Medulla oblongata (tissue), 1 donor: ENCODE results near the gene NPC1.
"Not testable (repeated sequence)": the region's sequence is repeated elsewhere in the genome, so short reads cannot be mapped to it uniquely, and the experiment has no call there.

Experiments
- DNase-seq: peaks from one replicate; pipeline ENCODE4 v3.0.0-alpha.2; 2015; ENCODE audit errors: extremely low spot score

The NPC1 gene

DNA sequence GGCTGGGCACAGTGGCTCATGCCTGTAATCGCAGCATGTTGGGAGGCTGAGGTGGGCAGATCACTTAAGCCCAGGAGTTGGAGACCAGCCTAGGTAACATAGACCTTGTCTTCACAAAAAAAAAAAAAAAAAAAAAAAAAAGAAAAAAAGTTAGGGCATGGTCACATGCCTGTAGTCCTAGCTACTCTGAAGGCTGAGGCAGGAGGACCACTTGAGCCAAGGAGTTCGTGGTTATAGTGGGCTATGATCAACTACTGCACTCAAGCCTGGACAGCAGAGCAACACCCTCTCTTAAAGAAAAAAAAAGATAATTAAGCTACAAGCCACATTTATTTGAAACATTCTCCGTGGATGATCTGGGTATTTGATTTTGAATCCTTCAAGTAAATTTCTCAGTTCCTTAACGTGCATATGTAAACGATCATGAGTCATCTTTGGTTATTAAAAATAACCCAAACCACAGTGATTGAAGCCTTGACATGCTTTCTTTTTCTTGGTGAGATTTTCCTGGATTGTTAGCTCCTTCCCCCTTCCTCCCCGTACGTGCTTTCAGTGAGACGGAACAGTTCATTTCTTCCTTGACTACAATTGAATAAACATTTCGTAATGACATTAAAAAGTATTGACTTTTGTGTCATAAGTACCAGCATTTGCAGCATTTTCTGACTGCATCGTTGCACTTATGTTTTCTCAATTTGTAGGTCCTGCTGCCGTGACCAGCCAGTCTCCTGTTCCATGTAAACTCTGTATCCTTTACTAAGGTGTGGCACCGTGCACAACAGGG, 62.7 kb downstream of the NPC1 start:
- DNase-seq: no peak

DNA sequence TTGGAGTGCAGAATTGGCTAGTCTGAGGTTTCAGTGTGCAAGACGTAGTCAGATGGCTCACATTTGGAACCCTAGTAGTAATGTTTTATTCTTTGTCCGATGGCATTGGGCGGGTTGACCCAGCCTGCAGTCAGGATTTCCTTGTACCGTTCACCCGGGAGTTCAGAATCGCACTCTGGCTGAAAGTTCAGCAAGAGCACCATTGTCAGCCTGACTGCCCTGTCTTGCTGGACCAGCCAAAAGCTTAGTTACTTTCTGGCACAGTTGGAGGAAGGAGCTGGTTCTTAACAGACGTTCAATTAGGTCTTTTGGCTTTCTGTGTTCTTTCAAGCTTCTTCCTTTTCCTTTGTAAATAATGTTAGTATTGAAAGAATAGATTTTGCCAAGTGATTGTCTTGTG, 64.4 kb downstream of the NPC1 start:
- DNase-seq: peak; percentile 49

DNA sequence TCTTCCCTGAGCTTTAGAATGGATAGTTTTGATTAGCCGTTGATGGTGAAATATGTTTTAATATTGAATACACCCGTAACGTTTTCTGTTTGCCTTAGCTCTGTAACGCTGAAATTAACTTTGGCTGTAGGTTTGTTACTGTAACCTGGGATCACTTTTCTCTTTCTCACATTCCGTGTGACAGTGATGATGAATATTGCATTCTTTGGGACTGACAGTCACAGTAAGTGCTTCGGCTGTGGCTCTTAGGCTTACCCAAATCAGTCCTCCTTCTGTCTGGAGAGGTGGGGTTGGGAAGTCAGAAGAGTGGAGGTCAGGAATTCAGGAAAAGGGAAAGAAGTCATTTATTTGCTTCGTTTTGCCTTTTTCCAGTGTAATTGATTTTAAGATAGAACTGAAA, 65.0 kb downstream of the NPC1 start:
- DNase-seq: no peak

DNA sequence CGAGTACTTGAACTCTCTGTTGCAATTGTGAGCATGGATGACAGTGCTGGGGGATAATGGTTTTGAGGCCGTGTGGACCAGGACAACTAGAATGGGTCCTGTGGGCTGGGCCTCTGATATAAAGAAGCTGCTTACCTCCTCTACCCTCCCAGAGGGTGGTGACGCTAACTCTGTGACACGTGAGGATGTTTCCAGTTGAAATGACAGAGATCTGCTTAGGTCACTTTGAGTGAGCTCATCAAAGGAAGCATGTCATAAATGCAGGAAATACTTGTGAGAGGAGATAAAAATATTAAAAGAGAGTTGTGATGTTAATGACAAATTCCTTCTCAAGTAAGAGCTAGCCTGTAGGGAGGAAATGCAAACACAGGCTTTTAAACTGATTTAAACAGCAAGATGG, 66.6 kb downstream of the NPC1 start:
- no peak for DNase-seq

DNA sequence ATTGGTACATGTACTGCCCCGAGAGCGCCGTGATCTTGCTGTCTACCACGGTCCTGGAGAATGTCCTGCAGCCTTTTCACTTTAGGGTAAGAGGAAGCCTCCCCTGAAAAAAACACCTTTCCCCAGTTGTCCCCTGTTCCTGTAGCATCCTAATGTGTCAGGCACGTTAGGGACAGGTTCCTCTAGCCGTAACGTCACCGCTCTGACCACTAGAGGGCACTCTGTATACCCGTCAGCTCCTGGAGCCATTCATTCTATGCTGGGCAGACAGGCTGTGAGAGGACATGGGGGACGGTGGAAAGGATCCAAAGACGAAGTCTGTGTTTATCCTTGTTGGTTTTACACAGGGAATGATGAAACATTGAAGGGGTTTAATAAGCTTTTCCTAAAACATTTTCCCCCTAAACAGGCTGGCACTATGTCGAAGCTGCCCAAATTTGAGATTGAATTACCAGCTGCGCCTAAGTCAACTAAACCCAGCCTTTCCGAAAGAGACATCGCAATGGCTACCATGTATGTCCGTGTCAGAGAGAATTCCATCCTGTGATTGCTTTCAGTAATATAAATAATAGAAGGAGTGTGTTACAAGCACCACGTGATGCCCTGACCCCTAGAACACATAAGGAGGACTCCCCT, 70.3 kb downstream of the NPC1 start:
- DNase-seq: peak; percentile 95

DNA sequence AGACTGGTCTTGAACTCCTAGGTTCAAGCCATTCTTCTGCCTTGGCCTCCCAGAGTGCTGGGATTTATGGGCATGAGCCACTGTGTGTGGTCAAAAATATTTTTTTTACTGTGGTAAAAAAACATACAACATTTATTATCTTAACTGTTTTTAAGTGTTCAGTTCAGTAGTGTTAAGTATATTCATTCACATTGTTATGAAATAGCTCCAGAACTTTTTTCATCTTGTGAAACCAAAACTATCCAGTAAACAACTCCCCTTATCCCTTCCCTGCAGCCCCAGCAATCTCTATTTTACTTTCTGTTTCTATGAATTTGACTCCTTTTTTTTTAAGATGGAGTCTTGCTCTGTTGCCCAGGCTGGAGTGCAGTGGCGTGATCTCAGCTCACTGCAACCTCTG, 73.7 kb downstream of the NPC1 start:
- no peak for DNase-seq

DNA sequence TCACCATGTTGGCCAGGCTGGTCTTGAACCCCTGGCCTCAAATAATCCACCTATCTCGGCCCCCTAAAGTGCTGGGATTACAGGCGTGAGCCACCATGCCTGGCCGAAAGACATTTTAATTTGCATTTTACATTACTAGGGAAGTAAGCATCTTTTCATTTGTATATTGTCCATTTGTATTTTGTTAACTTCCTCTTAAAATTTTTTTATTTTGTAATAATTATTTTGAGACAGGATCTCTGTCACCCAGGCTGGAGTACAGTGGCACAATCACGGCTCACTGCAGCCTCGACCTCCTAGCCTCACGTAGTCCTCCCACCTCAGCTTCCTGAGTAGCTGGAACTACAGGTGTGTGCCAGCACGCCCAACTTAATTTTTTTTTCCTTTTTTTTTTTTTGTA, 74.1 kb downstream of the NPC1 start:
- not testable (repeated sequence) for DNase-seq

DNA sequence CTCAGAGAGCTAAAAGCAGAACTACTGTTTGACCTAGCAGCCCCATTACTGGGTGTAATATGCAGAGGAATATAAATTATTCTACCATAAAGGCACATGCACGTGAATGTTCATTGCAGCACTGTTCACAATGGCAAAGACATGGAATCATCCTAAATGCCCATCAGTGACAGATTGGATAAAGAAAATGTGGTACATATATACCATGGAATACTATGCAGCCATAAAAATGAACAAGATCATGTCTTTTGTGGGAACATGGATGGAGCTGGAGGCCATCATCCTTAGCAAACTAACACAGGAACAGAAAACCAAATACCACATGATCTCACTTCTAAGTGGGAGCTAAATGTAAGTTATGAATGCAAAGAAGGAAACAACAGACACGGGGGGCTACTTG, 75.4 kb downstream of the NPC1 start:
- DNase-seq: not testable (repeated sequence)

DNA sequence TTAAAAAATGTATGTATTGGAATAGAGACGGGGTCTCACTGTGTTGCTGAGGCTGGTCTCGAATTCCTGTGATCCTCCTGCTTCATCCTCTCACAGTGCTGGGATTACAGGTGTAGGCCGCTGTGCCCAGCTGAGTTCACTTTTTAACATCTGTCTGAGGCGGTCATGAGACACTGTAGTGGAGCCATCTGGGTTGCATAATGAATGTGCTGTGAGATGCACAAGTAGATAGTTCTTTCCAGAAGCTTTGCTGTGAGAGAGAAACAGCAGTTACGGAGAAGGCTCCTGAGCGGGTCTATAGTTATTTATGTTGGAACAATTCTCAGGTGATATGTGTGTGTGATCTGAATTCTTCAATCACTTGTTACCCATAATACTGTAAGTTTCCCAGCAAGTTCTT, 79.9 kb downstream of the NPC1 start:
- peak; percentile 31 for DNase-seq

DNA sequence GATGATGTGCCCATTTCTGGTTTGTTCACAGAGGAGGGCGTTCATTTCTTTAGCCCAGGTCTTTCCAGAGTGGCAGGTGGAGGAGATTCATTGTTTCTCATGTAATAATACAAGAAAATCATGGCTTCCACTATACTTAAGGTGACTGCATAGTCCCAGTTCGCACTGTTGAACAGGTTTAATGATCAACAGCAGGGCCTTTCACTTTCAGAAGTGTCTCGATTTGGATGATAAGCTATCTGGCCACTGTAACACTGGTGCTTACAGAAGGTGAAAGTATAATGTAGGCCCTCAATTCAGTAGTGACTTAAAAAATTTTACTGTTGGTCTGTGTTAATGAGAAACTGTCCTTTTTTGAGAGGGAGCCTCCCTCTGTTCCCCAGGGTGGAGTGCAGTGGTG, 81.6 kb downstream of the NPC1 start:
- DNase-seq: no peak

DNA sequence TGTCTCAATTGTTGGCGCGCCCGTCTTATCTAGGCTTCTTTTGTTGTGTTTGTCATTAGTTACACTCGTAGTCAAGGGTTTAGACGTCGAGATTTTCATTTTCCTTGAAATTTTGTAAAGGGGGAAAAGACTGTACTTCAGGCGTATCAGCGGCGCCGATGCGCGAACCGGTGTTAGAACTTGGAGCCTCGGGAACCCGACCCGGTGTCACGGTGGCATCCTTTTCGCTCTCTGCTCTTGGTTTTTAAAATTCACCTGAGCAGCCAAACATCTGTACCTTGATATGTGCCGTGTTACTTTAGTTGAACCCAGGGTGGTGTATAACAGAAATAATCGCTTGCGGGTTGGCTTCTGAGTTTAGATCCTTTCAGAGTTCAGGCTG, 82.4 kb downstream of the NPC1 start:
- no peak for DNase-seq

DNA sequence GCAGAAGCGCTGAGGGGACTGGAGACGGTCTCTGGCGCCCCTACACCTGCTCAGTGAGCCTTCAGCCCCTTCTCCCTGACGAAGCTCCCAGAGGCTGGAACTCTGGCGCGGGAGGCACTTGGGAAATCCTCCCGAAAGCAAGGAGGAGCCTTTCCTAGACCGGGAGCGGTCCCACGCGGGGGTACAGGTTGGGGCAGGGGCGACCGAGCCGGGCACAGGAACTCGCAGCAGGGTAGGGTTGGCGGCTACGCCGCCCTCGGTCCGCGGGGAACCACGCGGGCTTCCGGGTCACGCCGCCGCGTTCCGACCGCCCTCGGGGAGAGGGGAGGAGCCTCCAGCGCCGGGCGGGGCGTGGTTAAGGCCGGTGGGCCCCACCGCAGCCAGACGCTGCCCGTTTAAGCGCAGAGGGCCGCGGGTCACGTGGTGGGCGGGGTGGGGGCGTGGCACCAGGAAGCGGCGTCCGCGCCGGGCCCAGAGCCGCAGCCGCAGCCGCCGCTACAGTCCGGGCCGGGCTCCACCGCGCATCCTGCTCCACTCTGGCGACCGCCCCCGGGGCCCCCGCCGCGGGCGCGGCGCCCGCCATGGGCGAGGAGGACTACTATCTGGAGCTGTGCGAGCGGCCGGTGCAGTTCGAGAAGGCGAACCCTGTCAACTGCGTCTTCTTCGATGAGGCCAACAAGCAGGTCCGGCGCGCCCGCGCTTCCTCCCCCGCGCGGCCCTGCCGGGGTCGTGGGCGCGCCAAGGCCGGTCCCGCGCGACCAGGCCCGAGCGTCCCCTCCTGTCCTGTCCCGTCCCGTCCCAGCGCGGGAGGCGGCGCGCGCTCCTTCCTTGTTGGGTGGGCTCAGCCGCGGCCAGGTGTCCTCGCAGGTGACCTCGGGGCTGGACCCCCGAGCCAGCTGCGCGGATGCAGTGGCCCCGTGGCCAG, 83.0 kb downstream of the NPC1 start, which contains the start of gene RMC1:
TSS of gene RMC1 (plus strand) at position 474 of the 925 bp plus-strand sequence. CDS start at position 582, 108 bp downstream.
- DNase-seq: peak; percentile 94

DNA sequence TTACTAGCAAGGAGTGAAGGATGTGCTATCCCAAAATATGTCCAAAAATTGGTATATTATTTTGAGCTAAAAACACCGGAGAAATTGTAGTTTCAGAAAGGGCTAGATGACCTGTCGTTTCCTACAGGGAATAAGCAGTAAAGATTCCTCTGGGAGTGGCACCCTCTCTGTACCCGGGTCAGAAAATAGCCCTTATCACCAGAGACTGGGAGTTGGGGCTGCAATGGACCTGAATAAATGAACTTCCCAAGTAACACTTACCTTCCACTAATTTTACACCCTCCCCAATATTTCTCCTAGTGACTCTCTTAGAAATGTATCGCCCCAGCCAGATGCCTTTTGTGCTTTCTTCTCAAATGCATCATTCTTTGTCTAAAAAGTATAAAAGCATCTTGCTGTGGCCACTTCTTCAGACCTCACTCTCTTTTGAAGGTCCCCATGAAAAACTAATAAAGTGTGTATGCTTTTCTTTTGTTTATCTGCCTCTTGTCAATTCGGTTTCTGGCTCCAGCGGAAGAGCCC, 83.7 kb downstream of the NPC1 start:
- DNase-seq: peak; percentile 35

DNA sequence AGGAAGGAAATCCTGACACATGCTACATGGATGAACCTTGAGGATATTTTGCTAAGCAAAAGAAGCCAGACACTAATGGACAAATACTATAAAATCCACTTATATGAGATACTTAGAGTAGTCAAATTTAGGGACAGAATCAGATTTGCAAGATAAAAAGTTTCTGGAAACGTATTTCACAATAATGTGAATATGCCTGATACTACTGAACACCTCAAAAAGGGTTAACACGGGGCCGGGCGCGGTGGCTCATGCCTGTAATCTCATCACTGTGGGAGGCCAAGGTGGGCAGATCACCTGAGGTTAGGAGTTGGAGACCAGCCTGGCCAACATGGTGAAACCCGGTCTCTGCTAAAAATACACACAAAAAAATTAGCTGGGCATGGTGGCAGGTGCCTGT, 84.7 kb downstream of the NPC1 start:
- DNase-seq: no peak

DNA sequence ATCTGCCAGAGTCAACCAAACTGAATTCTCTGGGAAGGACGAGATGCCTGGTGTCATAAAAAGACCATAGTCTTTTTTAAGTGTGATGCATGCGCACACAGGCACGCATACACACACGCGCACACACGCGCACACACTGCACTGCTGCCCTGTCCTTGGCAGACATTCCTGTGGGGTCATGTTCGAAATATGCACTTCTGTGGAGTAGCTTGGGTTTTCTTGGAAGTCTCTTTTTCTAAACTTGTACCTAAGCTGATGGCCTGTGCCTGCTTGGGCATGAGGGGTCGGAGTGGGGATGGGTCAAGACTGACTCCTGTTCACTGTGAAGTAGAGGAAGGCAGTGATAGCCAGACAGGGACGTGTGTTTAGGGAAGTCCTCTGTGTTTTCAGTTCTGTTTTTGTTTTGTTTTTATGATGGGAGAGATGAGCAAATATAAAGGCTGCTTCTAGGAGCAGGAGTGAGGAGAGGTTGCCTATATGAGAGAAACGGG, 87.0 kb downstream of the NPC1 start:
- peak; percentile 50 for DNase-seq

DNA sequence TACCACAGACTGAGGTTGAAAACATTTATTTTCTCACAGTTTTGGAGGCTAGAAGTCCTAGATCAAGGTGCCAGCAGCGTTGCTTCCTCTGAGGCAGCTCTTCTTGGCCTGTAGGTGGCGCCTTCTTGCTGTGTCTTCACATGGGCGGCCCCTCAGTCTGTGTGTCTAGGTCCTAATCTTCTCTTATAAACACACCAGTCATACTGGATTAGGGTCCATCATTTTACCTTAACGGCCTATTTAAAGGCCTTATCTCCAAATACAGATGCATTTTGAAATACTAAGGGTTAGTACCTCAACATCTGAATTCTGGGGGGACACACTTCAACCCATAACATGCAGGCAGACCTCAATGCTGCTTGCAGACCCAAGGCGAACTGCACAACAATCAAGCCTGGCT, 87.4 kb downstream of the NPC1 start:
- peak; percentile 89 for DNase-seq

DNA sequence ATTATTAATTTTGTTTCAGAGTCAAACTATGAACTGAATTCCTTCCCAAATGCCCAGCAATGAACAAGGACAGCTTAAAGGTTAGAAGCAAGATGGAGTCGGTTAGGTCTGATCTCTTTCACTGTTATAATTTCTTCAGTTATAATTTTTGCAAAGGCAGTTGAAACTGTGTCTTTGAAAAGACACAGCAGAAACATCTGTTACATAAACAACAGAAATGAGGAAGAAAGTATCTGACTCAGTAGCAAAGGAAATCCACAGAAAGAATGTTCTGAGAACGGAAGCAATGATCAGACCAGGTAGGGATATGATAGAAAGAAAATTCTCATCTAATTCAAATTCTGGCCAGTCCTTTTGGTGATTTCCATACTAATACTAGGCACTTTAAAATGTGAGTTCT, 88.2 kb downstream of the NPC1 start:
- DNase-seq: no peak

DNA sequence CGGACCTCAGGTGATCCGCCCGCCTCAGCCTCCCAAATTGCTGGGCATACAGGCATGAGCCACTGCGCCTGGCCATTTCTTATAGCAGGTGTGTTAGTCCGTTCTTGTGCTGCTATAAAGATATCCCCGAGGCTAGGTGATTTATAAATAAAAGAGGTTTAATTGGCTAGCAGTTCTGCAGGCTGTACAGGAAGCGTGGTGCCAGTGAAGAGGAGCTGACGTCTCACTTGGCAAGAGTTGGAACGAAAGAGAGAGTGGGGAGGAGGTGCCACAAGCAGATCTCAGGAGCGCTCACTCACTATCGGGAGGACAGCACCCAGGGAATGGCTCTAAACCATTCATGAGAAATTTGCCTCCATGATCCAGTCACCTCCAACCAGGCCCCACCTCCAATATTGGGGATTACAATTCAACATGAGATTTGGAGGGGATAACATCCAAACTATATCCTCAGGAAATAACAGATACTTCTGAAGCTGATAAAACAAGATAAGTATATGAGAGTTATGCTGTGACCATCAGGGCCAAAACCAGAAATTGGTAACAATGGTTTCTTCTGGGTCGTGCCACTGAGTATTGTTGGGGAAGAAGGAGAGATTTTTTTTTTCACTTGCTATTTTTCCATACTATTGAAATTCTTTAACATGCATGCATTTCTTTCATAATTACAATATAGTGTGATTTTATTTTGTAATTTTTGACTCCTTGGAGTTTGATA, 90.4 kb downstream of the NPC1 start:
- DNase-seq: no peak

DNA sequence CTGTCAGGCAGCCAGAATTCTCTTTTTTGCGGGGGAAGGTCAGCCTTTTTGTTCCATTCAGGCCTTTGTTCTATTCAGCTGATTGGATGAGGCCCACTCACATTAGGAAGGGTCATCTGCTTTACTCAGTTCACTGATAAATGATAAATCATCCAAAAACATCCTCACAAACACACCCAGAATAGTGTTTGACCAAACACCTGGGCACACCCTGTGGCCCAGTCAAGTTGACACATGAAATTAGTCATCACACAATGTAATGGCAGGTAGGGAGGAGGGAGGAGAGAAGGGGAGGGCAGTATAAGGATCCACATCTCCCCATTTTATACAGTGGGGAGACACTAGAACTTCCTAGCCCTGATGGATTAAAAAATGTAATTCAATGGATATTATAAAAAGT, 91.3 kb downstream of the NPC1 start:
- no peak for DNase-seq

DNA sequence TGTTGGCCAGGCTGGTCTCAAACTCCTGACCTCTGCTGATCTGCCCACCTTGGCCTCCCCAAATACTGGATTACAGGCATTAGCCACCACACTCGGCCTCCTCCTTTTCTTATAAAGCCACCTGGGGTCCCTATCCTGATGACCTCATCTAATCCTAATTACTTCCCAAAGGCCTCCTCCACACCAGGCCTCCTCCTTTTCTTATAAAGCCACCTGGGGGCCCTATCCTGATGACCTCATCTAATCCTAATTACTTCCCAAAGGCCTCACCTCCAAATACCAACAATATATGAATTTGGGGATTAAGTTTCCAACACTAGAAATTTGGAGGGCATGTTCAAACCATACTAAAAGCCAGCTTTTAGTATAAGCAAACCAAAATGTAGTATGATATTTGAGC, 92.7 kb downstream of the NPC1 start:
- DNase-seq: no peak

DNA sequence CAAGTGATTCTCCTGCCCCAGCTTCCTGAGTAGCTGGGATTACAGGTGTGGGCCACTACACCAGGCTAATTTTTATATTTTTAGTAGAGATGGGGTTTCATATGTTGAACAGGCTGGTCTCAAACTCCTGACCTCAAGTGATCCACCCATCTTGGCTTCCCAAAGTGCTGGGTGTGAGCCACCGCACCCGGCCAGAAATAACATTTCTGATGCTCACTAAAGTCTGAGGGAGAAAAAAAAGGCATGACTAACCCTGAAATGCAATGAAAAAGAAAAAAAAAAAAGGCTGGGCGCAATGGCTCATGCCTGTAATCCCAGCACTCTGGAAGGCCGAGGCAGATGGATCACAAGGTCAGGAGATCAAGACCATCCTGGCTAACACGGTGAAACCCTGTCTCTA, 96.7 kb downstream of the NPC1 start:
- not testable (repeated sequence) for DNase-seq
